ENCODE results near the gene CETP.

Gene CETP

GRCh38 chr16:57023541-57024249, 61.9 kb downstream of the CETP start:
- no peak for DNase-seq (ENCODE audit: low read depth)
- H3K4me3 ChIP-seq (ENCODE audit: low read length): no peak overlapping the region
- no peak for TF ChIP-seq CTCF (conservative IDR thresholded peaks at IDR 0.05; ENCODE audit: low read depth, low read length)

GRCh38 chr16:57024894-57025680, 63.3 kb downstream of the CETP start:
- DNase-seq (ENCODE audit: low read depth): no peak
- H3K4me3 ChIP-seq (ENCODE audit: low read length): no peak overlapping the region
- TF ChIP-seq CTCF (conservative IDR thresholded peaks at IDR 0.05; ENCODE audit: low read depth, low read length): no peak

DNA sequence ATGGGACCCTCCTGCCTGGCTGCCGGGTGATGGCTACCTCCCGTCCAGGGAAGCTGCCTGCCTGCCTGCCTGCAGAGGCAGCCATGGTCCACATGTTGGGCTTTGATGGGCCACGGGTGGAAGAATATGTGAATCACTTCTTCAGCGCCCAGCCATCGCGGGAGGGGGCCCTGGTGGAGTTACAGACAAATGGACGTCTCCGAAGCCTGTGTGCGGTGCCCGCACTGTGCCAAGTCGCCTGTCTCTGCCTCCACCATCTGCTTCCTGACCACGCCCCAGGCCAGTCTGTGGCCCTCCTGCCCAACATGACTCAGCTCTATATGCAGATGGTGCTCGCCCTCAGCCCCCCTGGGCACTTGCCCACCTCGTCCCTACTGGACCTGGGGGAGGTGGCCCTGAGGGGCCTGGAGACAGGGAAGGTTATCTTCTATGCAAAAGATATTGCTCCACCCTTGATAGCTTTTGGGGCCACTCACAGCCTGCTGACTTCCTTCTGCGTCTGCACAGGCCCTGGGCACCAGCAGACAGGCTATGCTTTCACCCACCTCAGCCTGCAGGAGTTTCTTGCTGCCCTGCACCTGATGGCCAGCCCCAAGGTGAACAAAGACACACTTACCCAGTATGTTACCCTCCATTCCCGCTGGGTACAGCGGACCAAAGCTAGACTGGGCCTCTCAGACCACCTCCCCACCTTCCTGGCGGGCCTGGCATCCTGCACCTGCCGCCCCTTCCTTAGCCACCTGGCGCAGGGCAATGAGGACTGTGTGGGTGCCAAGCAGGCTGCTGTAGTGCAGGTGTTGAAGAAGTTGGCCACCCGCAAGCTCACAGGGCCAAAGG, 64.4 kb downstream of the CETP start:
- H3K4me3 ChIP-seq (ENCODE audit: low read length): no peak overlapping the region
- TF ChIP-seq CTCF (conservative IDR thresholded peaks at IDR 0.05; ENCODE audit: low read depth, low read length): no peak
- no peak for DNase-seq (ENCODE audit: low read depth)

- DNase-seq (ENCODE audit: low read depth): no peak
- no peak overlapping the region for H3K4me3 ChIP-seq (ENCODE audit: low read length)
- no peak for TF ChIP-seq CTCF (conservative IDR thresholded peaks at IDR 0.05; ENCODE audit: low read depth, low read length)
Observed at GRCh38 chr16:57026778-57027062, 65.0 kb downstream of the CETP start.

DNA sequence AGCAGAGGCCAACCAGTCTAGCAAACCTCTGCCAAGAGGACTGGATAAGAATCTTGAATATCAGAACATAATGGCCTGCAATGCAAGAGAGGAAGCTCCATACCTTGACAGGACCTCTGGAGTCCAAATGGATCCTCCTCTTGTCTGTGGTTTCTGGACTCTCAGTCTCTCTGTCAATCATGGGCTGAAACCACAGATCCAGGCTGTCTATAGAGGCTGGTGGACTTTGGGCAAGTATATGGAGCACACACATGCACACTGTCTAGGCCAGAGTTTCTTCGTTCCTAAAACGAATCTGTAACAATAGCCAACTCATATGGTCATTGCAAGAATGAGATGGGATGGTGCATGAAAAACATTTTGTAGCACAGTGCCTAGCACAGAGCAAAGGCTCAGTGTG, 65.3 kb downstream of the CETP start:
- no peak for TF ChIP-seq CTCF (conservative IDR thresholded peaks at IDR 0.05; ENCODE audit: low read depth, low read length)
- no peak overlapping the region for H3K4me3 ChIP-seq (ENCODE audit: low read length)
- DNase-seq (ENCODE audit: low read depth): no peak

DNA sequence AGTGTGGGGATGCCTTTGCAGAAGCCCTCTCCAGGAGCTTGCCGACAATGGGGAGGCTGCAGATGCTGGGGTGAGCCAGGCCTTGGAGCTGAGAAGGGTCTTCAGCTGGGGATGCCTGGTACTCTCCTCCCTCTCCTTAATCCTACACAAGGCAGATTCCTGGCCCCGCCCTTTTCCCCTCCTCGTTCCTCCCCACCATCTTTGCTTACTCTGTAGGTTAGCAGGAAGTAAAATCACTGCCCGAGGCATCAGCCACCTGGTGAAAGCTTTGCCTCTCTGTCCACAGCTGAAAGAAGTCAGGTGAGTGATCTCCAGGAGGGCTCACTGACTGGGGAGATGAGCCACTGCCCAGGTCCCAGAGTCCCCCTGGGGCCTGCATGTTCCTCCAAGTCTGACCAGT, 66.3 kb downstream of the CETP start:
- H3K4me3 ChIP-seq (ENCODE audit: low read length): no peak overlapping the region
- TF ChIP-seq CTCF (conservative IDR thresholded peaks at IDR 0.05; ENCODE audit: low read depth, low read length): no peak
- no peak for DNase-seq (ENCODE audit: low read depth)
